DMS 273 (cell line): ENCODE results near the gene UGT2B7.
"Not testable (repeated sequence)": the region's sequence is repeated elsewhere in the genome, so short reads cannot be mapped to it uniquely, and the experiment has no call there.

Experiments used
- DNase-seq: peaks from one replicate; lab custom pipeline; 2025; ENCODE audit not compliant: unreplicated experiment; lab: John Stamatoyannopoulos, UW

Gene UGT2B7

DNA sequence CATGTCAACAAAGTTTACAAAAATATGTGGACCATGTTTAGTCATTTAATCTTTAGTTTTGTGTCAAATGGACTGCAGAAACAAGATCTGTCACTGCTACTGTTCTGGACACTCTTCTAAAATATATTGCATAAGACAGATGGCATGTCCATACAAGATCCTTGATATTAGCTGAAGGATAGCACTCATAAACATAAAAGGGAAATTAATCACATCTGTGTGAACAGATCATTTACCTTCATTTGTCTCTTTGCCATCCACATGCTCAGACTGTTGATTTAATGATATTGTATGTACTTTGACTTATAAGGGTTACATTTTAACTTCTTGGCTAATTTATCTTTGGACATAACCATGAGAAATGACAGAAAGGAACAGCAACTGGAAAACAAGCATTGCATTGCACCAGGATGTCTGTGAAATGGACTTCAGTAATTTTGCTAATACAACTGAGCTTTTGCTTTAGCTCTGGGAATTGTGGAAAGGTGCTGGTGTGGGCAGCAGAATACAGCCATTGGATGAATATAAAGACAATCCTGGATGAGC, at the start of gene UGT2B7:
Gene UGT2B7, plus strand, starts transcription at position 364 of the 546 bp plus-strand sequence. Its CDS starts 47 bp downstream, at position 411.
- no peak for DNase-seq

DNA sequence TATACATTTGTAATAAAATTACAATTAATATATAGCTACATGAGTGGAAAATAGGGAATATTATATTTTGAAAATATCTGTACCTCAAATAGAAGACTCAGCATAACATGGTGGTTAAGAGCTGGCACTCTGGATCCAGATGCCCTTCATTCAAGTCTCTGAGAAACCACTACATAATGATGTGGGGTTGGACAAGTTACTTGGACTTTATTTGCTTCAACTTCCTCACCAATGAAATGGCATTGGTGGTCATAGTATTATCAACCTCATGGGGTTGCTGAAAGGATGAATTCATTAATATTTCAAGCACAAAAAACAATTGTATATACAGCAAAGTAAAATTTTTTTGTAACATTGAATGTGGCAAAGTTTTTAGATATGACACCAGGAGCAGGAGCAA, 46.4 kb upstream of the UGT2B7 start:
- no peak for DNase-seq

DNA sequence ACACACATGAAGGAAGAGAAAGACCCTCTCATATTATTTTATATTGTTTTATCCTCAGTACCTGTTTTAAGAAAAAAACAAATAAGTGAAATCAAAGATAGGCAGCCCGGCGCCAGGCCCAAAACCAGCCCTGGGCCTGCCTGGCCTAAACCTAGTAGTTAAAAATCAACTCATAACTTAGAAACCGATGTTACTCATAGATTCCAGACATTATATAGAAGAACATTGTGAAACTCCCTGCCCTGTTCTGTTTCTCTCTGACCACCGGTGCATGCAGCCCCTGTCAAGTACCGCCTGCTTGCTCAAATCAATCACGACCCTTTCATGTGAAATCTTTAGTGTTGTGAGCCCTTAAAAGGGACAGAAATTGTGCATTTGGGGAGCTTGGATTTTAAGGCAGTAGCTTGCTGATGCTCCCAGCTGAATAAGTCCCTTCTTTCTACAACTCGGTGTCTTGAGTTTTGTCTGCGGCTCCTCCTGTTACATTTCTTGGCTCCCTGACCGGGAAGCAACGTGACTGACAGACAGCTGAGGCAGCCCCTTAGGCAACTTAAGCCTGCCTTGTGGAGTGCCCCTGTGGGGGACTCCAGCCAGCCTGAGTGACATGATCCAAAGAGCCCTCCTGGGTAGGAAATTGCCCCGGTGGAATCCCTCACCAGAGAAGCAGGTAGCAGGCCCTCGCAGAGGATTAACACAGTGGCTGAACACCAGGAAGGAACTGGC, 45.3 kb upstream of the UGT2B7 start:
- DNase-seq: not testable (repeated sequence)

DNA sequence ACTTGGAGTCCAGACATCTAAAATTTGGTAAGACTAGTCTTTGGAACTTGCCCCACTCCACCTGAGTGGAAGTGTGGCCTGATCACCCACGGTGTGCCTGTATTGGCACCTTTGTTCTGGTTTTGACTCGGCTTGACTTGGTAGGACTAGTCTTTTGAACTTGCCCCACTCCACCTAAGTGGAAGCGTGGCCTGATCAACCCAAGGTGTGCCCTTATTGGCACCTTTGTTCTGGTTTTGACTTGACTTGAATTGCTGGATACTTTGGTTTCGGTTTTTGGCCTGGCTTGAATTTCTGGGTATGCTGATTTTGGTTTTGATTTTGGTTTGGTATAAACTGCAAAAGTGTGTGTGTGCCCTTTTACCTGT, 44.7 kb upstream of the UGT2B7 start:
- no peak for DNase-seq

DNA sequence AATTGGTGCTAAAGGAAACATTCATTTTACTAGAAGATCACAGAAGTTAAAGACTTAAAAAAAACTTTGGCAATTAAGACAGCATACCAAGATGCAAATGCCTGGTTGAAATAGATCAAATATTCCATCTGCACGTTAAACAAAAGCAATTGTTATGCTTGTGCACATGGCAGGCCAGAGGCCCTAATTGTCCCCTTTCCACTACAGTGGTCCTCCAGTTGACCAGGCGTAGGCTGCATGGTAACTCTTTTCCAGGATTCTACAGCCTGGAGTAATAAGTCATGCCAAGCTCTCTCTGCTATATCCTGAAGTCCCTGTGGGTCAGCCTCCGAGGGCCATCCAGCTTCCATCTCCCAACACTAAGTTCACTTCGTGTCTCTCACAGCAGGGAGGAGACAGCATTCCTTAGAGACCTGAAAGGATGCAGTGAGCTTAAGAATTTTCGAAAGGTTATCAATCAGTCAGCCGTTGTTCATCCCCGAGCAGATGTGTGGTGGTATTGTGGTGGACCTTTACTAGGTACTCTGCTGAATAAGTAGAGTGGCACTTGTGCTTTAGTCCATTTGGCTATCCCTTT, 42.9 kb upstream of the UGT2B7 start:
- DNase-seq: not testable (repeated sequence)

DNA sequence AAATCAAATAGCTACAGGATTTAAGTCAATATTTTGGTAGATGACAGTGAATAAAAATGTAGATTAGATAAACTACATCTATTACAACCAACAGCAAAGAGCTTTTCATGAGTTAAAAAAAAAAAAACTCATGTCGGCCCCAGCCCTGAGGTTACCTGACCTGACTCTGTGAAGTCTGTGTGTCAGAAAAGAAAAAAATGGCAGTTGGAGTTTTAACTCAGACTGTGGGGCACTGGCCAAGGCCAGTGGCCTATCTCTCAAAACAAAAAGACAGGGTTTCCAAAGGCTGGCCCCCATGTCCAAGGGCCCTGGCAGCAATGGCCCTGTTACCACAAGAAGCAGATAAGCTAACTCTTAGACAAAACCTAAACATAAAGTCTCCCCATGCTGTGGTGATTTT, 42.2 kb upstream of the UGT2B7 start:
- DNase-seq: not testable (repeated sequence)

DNA sequence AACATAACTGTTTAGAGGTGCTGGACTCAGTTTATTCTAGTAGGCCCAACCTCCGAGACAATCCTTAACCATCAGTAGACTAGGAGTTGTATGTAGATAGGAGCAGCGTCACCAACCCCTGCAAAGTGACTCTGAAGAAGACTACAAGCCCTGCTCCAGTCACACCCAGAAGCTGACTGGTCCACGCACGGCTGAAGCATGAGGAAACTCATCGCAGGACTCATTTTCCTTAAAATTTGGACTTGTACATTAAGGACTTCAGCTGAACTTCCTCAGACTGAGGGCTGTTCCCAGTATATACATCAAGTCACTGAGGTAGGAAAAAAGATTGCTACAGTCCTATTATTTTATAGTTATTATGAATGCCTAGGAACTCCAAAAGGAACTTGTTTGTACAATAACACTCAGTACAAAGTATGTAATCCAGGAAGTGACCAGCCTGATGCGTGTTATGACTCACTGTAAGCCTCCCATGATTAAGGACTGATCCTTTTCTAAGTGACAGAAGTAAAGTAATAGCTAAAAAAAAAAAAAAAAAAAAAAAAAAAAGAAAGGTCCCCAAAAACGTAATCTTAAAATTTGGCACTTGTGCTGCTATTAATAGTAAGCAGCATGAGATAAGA, 41.6 kb upstream of the UGT2B7 start:
- DNase-seq: no peak

DNA sequence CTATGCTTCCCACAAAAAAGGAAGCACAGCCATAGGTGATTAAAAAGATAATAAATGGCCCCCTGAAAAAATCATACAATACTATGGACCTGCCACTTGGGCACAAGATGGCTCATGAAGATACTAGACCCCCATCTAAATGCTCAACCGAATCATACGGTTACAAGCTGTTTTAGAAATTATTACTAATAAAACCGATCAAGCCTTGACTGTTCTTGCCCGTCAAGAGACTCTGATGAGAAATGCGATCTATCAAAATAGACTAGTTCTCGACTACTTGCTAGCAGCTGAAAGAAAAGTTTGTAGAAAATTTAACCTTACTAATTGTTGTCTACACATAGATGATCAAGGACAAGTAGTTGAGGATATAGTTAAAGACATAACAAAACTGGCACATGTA, 40.1 kb upstream of the UGT2B7 start:
- no peak for DNase-seq

DNA sequence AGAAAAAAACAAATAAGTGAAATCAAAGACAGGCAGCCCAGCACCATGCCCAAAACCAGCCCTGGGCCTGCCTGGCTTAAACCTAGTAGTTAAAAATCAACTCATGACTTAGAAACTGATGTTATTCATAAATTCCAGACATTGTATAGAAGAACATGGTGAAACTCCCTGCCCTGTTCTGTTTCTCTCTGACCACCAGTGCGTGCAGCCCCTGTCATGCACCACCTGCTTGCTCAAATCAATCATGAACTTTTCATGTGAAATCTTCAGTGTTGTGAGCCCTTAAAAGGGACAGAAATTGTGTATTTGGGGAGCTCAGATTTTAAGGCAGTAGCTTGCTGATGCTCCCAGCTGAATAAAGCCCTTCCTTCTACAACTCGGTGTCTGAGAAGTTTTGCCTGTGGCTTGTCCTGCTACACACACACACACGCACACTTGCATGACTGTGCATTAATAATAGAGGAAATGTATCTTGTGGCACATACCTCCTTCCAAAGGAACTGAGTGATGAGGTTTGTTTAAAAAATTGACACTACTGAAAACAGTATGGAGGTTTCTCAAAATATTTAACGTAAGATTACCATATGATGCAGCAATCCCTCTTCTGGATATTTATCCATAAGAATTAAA, 39.2 kb upstream of the UGT2B7 start:
- no peak for DNase-seq

DNA sequence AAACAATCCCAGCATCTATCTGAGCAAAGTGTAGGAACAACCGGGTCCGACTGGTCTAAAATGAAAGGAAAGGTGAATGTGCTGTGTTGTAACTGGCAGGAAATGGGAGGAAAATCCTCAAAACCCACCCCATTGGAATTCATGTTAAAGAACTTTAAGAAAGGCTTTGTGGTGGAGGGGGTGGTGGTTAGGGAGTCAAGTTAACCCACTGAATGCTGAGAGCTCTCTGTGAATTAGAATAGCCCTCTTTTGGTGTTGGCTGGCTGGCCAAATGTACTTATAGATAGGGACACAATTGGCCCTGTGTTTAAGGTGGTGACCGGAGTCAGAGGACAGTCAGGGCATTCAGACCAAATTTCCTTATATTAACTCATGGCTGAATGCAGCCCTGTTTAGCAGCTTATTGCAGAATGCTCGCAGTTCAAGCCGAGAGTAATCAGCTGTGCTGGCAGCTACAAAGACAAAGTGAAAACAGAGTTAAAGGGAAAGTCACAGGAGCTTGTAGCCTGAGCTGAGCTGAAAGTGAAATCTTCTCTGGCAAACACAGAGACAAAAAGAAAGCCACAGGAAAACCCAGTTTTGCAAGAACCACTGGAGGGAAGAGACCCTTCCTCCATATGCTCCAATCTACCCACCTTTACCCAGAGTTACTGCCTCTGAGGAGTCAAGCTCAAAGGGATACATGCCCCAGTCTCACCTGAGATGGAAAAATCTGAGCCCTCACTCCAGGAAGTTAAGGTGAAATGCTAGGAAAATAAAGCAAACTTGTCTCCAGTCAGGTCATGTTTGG, 38.5 kb upstream of the UGT2B7 start:
- DNase-seq: no peak

DNA sequence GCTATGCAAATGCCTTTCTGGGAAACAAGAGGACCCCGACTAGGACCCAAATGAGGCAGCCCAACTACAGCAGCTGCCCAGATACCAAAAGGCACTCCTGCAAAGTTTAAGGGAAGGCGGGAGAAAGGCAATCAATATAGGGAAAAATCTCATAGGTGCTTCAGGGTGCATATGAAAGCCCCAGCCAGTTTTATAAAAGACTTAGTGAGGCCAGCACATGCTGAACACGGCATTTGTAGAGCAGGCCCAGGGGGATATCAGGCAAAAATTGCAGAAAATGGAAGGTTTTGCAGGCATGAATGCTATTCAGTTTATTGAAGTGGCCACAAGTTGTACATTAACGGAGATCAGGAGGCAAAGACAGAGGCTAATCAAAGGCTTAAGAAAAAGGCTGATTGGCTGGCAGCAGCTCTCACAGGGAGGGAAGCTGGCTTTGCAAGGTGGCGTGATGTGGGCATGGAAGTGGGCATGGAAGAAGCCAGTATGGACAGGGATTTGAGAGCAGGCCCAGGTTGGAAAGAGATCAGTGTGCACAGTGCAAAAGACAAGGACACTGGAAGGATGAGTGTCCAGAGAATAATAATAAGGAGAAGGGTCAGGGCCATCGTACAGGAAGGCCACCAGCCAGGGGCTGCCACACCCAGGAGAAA, 37.7 kb upstream of the UGT2B7 start:
- DNase-seq: no peak

DNA sequence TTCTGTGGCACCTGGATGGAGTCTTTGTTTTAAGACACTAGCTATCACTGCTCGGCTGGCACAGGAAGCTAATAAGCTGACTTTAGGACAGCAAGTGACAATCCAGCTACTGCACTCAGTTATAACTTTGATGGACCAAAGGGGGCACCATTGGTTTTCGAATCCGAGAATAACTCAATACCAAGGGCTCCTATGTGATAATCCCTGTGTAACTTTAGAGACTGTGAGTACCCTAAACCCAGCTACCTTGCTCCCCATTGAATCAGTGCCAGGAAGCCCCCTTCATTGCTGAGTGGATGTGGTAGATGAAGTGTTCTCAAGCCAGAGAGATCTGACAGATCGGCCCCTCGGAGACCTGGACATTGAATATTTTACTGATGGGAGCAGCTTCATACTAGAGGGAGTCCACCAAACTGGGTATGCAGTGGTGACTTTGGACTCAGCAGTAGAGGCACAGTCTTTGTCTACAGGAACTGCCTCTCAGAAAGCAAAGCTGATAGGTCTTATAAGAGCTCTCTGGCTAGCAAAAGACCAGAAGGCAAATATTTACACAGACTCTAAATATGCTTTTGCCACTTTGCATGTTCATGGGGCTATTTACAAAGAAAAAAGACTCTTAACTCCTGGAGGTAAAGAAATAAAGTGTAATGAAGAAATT, 35.5 kb upstream of the UGT2B7 start:
- no peak for DNase-seq

DNA sequence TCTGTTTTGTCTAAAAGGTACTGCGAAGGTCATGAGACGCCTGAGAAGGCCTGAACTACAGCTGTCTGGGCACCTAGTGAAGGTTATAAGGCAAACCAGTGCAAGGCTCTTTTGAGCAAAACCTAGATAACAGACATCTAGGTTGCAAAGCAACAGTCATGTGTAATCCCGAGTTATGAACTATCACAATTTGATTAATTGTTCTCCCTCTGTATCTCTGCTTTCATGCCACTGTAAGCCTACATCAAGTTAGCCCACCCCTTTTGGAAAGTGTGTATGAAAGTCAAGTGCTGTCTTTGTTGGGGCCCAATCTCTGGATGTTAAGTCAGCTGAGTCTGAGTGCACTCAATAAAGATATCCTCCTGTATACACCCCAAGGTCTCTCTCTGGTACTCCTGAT, 31.9 kb upstream of the UGT2B7 start:
- DNase-seq: no peak

DNA sequence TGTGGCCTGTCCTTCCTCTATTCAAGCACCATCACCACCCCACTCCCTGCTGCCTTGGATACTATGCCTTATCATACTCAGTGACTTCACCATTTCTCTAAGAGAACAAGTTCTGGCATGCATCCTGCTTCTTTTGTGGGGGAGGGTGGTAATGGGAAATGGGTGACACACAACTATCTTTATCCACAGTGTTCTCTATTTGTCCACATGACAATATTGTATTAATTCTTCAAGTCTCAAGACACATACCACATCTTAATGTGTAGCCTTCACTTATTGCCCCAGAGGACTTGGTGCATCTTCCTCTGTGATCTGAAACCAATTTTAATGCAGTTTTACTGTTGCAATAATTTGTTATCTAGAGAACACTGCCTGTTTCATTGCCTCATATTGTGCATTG, 29.3 kb upstream of the UGT2B7 start:
- no peak for DNase-seq

DNA sequence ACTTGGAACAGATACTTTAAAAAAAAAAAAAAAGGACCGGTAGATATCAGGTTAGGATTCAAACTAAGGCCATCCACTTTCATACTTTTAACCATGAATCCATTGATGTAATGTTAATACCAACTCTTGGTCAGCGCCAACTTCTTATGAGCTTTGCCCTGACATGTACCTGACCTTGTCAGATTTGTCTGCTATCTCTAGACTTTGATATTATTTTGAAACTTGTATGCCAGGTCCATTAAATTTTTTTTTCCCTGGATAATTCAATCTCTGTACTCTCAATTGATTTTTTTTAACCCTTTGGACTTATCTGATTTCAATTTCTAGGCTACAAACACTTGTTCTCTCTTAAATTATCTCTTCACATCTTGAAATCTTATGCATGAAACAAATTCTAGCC, 27.2 kb upstream of the UGT2B7 start:
- no peak for DNase-seq

DNA sequence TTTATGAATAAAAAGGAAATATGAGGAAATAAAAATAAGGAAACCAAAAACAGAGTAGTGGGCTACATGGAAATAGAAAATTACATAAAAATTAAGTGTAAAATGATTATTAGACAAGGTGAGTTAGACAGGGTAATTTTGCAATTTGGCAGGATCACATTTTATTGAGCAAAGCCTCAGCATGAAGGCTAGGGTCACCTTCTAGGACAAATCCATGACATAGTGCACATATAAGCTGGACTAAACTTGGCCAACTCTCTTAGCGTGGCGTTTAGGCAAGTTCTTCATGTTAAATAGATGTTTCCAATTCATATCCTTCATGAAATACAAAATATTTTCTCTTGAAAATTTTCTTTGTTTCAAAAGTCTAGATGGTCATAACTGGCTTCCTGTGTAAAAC, 25.7 kb upstream of the UGT2B7 start:
- no peak for DNase-seq

DNA sequence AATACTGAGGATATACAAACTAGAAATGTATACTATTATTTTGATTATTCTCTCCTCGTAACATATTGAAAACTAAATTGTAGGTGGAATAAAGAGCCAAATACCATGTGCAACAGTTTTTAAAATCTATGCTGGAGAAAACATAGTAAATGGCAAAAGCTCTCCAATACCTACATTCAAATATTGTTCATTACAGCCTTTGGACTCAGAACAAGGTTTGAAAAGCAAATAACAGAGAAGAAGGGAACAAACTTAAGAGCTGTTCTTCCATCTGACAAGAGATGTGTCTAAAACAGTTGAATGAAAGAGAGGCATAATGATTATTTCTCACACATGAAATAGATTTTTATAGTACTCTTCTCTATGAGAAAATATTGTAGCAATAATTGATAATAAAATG, 25.0 kb upstream of the UGT2B7 start:
- no peak for DNase-seq

DNA sequence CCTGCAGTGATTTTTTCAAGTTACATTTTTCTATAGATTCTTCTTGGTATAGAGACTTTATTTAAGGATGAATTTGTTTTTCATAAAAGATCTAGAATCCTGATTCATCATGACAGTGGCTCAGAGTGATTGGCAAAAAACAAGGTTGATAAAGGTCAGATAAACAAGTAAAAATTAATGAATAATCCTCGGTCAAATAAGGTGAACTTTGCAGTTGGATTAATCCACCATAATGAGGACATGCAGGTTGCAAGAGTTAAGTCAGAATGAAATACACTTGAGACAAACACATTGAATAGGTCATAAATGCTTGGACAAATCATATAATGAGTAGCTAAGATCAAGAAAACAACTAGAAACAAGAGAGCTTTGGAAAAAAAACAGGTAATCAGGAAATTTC, 22.9 kb upstream of the UGT2B7 start:
- no peak for DNase-seq

DNA sequence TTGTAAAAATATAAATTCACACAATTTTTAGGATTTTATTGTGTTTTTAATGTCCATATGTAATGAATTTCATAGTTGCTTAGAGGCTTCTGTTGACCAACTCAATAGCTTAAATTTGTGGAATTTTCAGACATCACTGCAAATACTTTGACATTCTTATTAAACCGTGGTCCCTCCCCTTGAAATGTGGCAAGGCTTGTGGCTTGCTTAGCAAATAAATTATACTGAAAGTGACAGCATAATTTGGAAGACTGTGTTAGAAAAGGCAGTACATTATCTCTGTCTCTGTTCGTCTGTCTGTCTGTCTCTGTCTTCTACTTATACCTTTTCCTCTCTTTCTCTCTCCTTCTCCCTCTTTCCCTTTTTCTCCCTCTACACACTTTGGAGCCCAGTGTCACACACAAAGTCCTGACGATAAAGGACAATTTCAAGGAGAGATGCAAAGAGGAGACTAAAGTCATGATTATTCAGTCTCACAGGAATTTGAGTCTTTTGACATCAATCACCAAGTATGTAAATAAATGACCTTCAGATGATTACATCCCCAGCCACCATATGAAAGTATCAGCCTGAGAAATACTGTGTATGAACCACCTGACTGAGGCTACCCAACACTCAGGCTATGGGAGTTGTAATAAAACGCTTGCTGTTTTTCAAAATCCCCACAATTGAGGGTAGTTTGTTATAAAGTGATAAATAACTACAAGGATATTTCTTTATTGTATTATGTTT, 21.0 kb upstream of the UGT2B7 start:
- no peak for DNase-seq
